Measurements from ENCODE around the gene PLXDC2.

DNA sequence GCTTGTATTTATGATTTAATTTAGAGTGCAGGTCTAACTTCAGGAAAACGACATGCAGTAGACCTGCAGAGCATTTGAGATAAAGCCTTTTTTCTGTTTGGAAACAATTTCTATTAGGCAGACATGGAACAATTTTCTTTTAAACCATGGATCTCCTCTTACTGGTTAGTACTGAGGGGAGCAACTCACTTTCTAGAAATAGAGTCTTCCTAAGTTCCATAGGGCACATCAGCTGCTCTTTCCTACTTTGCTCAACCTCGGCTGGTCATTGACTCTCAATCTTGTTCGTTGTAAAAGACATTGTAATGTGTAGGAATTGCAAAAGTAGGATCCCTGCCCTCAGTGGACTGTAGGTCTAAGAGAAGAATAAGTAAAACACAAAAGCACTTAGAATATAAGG lies 58.0 kb downstream of the PLXDC2 start:
- TF ChIP-seq POLR2AphosphoS5 (IDR thresholded peaks at IDR 0.05; ENCODE audit: low read depth, low read length): no peak
- TF ChIP-seq TAF1 (IDR thresholded peaks at IDR 0.05; ENCODE audit: borderline replicate concordance, low read depth, low read length): no peak

Data from GM12892 (cell line).